GM10266 (cell line): ENCODE results near the gene SLC25A24.
"Not testable (repeated sequence)": the region's sequence is repeated elsewhere in the genome, so short reads cannot be mapped to it uniquely, and the experiment has no call there.

Experiments used
- DNase-seq: peaks from one replicate; pipeline ENCODE4 v3.0.0; 2012; ENCODE audit errors: extremely low spot score
- TF ChIP-seq, protein P1 (sequence below): IDR thresholded peaks from 2 replicates; pipeline ENCODE4 v1.5.1; 2012; ENCODE audit warnings: mild to moderate bottlenecking, low read depth; ENCODE audit not compliant: control insufficient read depth, insufficient read depth; ENCODE audit errors: missing control alignments

SLC25A24 gene

GRCh38 chr1:108211014-108211413 is 10.9 kb upstream of the SLC25A24 start:
- TF ChIP-seq, protein P1, sequence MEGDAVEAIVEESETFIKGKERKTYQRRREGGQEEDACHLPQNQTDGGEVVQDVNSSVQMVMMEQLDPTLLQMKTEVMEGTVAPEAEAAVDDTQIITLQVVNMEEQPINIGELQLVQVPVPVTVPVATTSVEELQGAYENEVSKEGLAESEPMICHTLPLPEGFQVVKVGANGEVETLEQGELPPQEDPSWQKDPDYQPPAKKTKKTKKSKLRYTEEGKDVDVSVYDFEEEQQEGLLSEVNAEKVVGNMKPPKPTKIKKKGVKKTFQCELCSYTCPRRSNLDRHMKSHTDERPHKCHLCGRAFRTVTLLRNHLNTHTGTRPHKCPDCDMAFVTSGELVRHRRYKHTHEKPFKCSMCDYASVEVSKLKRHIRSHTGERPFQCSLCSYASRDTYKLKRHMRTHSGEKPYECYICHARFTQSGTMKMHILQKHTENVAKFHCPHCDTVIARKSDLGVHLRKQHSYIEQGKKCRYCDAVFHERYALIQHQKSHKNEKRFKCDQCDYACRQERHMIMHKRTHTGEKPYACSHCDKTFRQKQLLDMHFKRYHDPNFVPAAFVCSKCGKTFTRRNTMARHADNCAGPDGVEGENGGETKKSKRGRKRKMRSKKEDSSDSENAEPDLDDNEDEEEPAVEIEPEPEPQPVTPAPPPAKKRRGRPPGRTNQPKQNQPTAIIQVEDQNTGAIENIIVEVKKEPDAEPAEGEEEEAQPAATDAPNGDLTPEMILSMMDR = no peak
- no peak for DNase-seq

DNA sequence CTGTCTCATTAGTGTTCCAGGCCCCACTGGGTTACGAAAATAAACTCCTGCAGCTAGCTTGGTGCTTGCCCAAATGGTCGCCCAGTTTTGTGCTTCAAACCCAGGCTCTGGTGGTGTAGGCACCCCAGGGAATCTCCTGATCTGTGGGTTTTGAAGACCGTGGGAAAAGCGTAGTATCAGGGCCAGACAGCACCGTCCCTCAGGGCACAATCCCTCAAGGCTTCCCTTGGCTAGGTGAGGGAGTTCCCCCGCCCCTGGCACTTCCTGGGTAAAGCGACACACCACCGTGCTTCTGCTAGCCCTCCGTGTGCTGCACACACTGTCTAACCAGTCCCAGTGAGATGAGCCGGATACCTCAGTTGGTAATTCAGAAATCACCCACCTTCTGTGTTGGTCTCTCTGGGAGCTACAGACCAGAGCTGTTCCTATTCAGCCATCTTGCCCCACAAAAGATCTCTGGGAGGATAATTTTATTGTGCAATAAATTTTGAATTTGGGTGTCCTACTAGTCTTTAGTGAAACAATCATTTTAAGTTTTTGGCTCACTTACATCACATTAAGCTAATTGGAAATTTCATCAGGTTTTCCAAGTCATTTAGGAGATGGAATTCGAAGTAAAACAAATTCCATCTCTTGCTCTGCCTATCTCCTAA is 9.4 kb upstream of the SLC25A24 start:
- TF ChIP-seq, protein P1 = no peak
- no peak for DNase-seq

DNA sequence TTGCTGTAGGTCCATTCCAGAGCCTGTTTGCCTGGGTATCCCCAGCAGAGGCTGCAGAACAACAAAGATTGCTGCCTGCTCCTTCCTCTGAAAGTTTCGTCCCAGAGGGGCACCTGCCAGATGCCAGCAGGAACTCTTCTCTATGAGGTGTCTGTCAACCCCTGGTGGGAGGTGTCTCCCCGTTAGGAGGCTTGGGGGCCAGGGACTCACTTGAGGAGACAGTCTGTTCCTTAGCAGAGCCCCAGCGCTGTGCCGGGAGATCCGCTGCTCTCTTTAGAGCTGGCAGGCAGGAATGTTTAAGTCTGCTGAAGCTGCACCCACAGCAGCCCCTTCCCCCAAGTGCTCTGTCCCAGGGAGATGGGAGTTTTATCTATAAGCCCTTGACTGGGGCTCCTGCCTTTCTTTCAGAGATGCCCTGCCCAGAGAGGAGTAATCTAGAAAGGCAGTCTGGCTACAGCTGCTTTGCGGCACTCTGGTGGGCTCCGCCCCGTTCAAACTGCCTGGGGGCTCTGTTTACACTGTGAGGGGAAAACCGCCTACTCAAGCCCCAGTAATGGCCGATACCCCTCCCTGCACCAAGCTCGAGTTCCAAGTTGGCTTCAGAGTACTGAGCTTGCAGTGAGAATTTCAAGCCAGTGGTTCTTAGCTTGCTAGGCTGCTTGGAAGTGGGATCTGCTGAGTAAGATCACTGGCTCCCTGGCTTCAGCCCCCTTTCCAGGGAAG is 8.7 kb upstream of the SLC25A24 start:
- no peak for DNase-seq
- TF ChIP-seq, protein P1 = no peak

- DNase-seq = not testable (repeated sequence)
Observed at GRCh38 chr1:108203582-108203981, 3.4 kb upstream of the SLC25A24 start.

DNA sequence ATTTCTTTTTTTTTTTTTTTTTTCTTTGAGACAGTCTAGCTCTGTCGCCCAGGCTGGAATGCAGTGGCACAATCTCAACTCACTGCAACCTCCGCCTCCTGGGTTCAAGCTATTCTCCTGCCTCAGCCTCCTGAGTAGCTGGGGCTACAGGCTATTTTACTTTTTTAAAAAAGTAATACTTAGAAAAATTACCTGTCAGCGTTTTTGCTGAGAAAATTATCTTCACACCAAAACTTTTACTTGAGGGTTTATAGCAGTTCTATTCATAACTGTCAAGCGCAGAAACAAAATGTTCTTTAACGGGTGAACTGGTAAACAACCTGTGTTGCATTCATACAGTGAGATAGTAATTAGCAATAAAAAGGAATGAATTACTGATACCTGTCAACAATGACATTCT is 1.5 kb upstream of the SLC25A24 start:
- TF ChIP-seq, protein P1 = no peak
- DNase-seq = no peak

DNA sequence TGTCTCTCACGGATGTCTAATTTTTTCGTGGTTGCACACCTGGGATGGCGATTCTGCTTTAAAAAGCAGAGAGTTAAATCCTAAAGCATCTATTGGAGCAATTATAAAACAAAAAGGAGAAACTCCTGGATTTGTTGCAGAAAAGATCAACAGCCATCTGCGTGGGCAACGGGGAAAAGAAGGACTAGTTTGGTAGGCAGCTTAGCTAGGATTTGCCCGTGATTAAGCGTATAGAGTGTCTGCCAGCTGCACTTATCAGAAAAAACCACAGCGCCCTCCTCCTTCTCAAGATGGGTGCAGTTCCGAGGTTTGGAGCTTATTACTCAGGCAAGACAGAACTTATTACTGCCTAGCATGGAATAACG is 526 bp upstream of the SLC25A24 start:
- DNase-seq = peak; percentile 57

DNA sequence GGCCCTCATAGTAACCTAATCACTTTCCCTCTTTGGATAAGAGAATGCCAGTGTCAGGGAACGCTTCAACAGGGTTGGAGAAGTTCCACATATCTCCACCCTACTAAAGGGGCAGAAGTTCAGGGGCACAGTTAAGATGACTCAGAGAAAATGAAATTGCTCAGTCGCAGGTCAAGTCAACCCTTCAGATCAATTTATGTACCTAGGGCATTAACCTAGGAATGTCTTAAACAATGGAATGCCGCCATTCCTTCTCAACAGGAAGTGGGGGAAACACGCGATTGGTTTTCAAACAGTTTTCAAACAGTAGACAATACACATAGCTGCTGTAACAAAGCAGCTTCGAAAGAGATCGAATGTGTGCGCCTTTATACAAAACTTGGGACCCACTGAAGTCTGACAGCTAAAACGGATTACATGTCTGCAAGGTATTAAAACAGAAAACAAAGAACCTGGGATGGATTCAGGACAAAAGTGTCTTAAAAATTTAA is 897 bp downstream of the SLC25A24 start:
- TF ChIP-seq, protein P1 = no peak
- no peak for DNase-seq

More for the DNA sequence above, 526 bp upstream of the SLC25A24 start:
- TF ChIP-seq, protein P1 = peak; percentile 40

DNA sequence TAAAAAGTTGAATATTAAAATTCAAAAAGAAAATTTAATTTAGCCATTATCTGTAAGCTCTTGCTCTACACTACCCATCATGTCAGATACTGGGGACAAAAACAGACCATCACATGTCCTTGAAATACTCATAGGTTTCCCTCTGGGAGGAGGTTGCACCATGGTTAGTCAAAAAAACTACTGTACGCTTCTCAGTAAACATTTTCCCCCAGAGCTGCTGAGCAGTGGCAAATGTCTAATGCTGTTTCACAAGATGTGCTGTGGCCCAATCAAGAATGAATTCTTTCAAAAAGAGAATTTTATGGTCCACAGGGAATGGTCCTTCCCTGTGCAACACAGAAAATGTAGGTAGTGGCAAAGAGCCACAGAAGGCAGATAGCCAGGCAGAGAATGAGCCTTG is 6.1 kb downstream of the SLC25A24 start:
- TF ChIP-seq, protein P1 = no peak
- DNase-seq = no peak
